HG03135 (cell line): ENCODE results near the gene MPC2.
"Not testable (repeated sequence)": the region's sequence is repeated elsewhere in the genome, so short reads cannot be mapped to it uniquely, and the experiment has no call there.

Experiments used
- ATAC-seq: cut with Tn5 transposase; IDR thresholded peaks from one replicate; pipeline ENCODE4 v1.9.1; 2021; ENCODE audit warnings: mild to moderate bottlenecking, moderate library complexity; ENCODE audit not compliant: unreplicated experiment

The MPC2 gene

DNA sequence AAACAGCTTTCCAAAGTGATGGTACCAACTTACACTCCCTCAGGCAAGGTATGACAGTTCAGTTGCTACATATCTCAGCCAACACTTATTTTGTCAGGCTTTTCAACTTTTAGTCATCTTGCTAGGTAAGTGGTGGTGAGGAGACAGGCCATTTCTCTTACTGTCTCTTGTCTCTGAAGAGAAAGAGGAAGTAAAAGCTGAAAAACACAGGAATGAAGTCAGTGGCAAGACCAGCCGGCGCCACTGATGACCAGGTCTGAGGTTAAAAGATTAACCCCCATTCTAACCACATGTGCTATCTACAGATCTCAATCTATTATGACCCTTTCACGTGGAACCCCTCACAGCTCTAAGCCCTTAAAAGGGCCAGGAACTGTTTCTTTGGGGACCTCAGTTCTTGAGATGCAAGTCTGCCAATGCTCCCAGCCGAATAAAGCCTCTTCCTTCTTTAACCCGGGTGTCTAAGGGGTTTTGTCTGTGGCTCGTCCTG, 27.1 kb downstream of the MPC2 start:
- ATAC-seq: no peak

DNA sequence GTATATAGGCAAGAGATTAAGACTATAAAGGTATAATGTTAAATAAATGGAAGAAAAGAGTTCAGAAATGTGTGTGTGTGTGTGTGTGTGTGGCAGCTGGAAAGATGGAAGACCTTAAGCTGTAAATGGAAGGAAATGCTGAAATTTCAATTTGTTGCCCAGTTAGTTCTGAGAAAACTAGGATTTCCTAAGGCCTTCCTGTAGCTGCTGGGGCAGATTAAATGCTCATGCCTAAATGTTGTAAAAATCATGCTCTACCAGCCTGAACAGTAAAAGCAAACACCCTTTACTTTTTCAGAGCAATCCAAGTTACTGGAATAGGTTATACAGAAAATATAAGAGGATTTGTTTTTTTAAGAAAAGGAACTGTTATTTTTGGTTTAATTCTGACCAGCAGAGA, 31.2 kb downstream of the MPC2 start:
- ATAC-seq: no peak

DNA sequence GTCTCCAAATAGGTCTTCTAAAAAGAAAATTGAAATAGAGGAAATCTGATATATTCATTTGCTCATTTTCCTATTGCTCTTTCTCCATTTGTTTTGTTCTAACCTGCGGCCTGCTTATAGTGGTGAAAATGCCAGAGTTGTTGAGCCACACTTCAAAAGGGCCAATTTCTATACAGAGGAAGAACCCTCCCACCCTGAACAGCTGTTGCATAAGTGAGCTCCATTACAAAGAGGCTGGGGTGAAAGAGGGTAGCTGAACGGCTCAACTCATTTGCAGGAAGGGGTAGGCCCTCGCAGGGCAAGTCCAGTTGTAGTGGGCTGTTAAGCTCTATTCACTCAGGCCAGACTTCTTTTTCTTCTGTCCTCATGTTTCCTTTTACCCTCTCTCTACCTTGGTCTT, 31.7 kb downstream of the MPC2 start:
- no peak for ATAC-seq

DNA sequence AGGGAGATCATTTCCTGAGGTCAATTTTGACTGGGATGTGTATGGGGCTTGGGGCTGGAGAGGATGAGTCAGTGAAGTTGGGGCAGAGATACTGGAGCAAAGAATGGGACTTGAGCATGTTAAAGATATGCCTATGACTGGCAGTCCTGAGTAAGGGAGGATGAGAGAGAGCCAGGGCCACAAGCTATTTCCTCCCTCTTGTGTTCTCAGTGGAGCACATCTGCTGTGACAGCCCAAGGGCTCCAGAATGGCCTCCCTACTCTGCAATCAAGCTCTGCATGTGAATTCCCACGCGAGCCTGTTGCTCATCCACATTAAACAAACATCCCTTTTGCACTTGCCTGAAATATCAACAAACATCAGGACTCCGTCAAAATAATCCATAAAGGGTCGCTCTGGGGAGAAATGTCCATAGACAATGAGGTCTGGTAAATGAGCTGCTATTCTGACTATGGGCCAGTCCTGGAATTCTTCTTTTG, 32.2 kb downstream of the MPC2 start:
- no peak for ATAC-seq

DNA sequence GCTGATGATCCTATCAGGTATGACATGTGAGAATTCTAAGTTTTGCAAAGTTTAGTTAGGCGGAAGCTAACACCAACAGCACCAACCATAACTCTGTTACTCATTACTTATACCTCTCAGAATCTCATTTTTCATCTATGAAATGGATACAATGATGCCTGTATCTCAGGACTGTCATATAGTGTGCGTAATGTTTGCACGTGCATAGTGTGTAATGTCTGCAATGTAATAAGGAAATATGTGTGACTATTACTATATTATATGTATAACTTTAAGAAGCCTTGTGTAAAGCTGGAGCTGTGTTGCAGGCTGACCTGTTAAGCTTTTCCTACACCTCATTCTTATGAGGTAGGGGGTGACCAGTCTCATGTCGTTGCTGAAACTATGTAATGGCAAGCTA, 36.0 kb downstream of the MPC2 start:
- no peak for ATAC-seq

DNA sequence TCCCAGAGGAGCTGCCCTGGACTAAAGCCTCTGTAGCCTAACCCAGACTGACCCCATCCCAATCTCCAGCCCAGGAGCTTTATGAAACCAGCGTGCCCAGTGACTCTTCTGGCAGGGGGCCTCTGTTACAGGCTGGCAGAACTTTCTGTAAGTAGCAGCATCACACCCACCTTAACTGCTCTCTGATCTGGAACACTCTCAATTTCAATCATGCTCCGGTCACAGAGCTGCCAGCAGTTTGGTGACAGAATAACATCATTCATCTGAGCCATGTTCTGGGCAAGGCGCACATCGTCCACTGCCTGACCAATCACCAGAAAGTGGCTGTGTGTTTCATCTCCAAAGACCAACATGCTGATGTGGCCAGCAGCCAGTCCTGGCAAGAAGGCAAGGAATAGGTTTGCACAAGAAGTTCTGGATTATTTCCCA, 37.6 kb downstream of the MPC2 start:
- ATAC-seq: peak; percentile 88

DNA sequence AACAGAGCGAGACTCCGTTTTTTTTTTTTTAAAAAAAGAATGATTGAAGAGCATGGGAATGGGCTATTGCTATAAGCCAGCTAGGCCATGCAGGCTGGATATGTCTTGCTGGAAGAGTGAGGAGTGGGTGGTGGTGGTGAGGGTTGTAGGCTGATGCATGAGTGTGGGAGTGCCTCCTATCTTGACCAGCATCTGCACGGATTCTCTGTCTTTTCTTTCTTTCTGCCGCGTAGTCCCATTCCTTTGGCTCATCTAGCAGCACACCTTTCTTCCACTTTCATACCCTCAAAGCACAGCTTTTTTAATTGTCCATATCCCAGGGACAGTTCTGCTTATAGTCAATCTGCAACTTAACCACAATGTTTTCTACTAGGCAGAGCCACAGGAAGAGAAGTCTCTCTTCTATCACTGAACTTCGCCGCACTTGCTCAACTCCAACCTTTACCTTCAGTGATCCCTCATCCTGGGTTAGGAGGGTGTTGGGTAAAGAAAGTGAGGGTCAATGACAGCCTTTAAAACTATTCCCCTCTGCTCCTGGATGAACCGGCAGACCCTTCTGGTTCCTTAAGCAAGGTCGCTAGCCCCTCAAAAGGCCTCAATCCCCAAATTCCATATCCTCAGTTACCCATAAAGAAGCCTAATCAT, 38.2 kb downstream of the MPC2 start:
- no peak for ATAC-seq

DNA sequence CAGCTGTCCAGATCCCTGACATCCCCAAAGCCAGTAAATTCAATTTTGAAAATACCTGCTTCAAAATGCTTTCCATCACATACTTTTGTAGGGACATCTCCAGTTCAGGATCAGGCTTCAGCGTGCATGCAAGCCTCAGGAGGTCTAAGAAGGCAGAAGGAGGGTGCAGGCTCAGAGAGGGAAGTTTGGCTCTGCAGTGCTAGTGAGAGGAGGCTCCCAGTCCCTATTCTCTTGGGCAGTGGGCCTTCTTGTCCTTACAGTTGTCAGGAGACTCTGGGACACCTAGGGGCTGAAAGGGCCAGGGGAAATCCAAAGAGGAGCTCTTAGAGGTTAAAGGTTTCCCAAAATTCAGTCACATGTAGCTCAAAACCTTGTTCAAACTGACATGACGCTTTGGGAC, 43.1 kb downstream of the MPC2 start:
- no peak for ATAC-seq

DNA sequence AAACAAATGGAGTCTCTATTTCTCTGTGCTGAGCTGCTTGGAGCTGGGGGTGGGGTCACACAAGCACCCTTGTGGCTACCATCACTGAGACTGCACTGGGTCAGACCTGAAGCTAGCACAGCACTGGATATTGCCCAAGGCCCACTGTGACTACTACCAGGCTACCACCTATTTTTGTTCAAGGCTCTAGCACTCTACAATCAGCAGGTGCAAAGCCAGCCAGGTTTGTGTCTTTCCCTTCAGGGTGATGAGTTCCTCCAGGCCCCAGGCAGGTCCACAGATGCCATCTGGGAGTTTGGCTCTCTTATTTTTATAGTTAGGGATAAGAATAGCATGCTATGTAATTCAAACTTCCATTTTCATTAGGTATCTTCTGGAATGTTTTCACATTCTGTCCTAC, 46.5 kb downstream of the MPC2 start:
- ATAC-seq: no peak

DNA sequence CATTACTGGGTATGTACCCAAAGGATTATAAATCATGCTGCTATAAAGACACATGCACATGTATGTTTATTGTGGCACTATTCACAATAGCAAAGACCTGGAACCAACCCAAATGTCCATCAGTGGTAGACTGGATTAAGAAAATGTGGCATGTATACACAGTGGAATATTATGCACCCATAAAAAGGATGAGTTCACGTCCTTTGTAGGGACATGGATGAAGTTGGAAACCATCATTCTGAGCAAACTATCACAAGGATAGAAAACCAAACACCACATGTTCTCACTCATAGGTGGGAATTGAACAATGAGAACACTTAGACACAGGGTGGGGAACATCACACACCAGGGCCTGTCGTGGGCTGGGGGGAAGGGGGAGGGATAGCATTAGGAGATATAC, 49.7 kb downstream of the MPC2 start:
- ATAC-seq: not testable (repeated sequence)

DNA sequence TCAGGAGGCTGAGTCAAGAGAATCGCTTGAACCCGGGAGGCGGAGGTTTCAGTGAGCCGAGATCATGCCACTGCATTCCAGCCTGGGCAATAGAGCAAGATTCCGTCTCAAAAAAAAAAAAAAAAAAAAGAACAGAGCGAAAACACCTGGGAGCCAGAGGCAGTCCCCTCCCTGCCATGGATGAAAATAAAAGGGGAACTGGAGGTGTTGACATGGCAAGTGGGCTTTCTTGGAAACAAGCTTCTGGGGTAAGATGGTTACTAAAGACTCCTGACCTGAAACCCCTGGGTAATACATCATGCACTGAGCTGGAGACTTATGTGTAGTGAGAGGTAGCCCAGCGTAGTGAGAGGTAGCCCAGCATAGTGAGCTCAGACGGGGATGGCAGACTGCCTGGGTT, 54.5 kb downstream of the MPC2 start:
- ATAC-seq: no peak

DNA sequence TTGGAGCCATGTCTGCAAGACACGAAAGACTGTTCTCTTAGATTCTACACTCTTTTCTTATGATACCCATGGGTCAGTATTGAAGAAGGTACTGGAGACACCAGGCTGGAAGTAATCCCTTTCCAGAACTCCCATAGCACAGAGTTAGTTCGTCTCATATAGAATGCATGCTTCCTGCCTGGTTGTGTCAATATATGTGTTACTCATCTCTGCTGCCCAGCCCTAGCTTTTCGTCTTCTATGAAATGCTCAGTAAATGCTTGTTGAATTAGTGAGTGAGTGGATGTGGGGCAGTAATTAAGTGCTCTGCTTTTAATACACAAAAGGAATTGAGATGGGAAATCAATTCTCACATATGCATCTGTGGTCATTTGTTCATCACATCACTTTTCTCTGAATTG, 55.1 kb downstream of the MPC2 start:
- ATAC-seq: no peak

DNA sequence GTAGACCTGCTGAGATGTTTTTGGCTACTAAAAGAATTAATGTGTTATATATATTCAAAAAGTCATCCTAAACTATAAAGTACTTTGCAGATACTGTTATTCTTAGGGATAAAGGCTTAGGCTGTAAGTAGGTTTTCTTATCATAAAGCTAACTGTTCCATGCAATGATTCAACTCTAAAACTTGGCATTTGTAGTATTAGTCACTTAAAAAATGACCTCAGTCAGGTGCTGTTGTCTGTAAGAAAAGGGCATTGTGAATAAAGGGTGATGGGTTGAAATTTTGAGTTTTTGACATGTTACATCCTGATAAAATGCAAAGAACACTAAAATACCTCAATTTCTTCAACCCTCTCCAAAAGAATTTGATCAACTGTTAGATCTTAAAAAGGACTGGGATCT, 55.8 kb downstream of the MPC2 start:
- ATAC-seq: no peak

DNA sequence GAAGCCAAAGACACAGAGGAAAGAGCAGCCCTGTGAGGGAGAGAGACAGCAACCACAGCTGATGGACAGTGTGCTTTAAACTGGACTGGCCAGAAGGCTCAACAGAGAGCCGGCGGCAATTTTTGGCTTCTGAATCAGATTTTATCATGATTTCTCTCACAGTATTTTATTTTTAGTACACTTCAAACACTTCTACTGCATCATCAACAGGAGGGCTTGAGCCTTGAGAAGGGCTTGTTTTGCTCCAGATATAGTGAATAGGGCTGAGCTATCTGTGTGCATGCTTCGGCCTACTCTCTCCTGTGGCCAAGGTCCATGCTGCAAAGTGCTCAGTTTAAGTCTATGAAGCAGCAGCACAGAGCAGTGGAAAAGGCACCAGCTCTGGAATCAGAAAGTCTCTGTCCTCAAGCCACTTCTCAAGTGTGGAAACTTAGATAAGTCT, 56.3 kb downstream of the MPC2 start:
- no peak for ATAC-seq

DNA sequence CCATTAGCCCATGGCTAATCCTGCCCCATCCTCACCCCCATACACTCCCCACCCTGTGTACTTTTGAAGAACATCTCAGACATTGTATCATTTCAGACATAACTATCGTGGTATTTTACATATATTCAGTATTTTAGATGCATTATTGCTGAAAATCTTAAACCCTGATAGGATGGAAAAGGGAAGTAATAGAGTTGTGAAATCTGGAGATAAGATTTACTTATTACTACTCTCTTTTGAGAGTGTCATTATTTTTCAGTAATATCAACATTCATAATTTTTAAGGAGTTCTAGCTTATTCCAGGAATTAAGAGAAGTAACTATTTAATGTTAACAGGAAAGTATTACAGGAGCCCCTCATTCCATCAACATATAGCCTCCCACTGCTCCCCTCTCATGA, 57.4 kb downstream of the MPC2 start:
- no peak for ATAC-seq

DNA sequence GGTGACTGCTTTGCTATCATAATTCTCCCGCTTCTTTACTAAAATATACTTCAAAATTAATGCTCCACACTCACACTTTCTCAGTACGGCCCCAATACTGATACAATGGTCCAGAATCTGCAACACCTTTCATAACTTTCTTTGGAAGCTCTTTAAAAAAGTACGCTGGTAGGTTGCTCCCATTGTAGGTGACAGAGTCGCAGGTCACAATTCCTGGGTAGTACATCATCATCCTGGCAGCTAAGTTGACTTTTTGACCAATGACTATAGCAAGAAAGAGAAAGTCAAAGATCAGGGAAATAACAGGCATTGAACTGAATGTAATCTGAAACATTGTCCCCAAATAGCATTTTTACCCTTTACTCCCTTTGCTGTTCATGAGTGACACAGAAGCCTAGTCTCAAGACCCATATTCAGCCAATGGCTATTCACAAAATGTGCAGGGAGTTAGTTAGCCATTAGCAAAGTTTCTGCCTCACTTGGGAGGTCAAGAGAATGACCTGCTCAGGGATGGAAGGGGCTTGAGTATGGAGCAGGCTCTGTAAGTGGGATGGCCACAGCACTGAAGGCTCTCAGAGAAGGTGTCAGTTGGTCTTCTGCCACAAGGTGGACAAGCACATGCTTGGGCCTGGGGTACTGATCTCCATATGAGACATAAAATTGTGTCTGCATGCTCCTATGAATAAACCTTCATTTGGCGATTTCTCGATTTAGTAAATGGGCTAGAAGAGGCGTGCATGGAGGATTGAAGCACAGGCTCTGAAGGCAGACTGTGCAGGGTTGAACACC, 58.3 kb downstream of the MPC2 start:
- no peak for ATAC-seq

DNA sequence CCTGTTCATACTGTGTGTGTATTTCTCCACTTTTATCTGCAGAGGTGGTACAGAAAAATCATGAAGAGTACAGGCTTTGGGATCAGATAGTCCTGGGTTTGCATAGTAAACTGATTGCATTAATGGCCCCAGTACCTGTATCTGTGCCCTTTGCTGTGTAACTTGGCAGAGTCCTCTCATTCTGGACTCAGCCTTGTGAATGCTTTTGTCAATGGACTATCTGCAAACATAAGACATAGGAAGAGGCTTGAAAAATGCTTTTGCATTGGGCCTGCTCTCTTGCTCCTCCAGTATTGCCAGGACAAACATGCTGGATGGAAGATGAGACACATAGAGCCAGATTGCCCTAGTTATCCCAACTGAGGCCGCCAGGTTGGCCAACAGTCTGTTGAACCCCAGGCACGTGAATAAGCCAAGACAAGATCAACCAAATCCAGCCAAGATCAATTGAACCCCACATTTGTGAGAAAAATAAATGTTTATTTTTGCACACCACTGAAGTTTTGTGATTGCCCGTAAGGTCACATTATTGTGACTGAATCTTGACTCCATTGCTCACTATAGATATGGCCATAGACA, 60.2 kb downstream of the MPC2 start:
- no peak for ATAC-seq

DNA sequence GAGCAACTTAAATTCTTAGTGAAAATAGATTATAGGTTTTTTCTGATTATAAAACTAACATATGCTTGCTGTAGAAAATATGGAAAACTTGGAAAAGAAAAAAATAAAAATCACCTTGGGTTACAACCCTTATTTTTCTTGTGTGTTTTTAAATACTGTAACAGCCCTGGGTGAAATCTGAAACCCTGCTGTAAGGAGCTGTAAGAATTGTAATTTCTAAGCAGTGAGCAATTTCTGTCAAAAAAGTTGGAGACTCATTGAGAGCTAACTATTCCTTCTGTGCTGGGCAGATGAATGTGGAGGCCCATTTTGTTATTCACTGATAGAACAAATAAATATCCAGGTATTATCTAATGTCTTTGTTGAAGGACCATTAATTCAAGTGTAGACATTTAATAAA, 65.5 kb downstream of the MPC2 start:
- no peak for ATAC-seq

DNA sequence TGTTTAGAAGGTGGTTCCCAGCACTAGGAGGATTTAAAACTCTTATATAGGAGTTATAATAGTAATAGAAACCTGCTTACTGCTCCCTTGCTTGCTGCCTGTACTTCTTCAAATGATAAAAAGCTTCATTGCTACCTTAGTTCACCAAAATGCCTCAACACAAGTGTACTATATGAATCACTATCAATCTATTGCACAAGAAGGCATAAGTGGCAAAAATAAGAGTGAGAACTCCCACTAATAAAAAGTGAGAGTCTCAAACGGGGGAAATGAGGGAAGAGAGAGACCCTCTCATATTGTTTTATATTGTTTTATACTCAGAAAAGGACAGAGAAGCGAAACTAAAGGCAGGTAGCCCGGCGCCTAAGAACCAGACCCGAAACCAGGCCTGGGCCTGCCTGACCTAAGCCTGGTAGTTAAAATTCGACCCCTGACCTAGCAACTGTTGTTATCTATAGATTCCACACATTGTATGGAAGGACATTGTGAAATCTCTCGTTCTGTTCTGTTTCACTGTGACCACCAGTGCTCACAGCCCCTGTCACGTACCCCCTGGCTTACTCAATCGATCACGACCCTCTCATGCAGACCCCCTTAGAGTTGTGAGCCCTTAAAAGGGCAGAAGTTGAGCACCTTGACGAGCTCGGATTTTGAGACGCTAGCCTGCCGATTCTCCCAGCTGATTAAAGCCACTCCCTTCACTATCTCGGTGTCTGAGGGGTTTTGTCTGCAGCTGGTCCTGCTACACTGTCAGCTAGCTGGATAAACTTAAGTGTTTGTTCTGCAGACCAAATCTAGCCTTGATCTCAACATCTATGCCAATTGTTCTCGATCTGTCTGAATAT, 67.5 kb downstream of the MPC2 start:
- ATAC-seq: not testable (repeated sequence)

DNA sequence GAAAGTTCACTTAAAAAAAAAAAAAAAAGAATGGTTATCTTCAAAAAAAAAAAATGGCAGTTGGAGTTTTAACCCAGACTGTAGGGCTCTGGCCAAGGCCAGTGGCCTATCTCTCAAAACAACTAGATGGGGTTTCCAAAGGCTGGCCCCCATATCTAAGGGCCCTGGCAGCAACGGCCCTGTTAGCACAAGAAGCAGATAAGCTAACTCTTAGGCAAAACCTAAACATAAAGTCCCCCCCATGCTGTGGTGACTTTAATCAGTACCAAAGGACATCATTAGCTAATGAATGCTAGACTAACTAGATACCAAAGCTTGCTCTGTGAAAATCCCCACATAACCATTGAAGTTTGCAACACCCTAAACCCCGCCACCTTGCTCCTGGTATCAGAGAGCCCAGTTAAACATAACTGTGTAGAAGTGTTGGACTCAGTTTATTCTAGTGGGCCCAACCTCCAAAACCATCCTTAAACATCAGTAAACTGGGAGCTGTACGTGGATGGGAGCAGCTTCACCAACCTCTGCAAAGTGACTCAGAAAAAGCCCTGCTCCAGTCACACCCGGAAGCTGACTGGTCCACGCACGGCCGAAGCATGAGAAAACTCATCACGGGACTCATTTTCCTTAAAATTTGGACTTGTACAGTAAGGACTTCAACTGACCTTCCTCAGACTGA, 70.0 kb downstream of the MPC2 start:
- not testable (repeated sequence) for ATAC-seq
